GM18951 (cell line): ENCODE measurements around the gene PTK7.
"Not testable (repeated sequence)": the region's sequence is repeated elsewhere in the genome, so short reads cannot be mapped to it uniquely, and the experiment has no call there.

Experiments
- POLR2A ChIP-seq: IDR thresholded peaks from 4 replicates; pipeline ENCODE4 v1.6.1; 2011; ENCODE audit warnings: mild to moderate bottlenecking; ENCODE audit not compliant: insufficient read length, insufficient read depth; ENCODE audit errors: extremely low read depth
- in situ Hi-C: fragments of 300-500 bp; cut with MboI; formaldehyde crosslinking; loops from one replicate; pipeline ENCODE4 v1.12.0; 2022; ENCODE audit warnings: low sequenced_read_pairs, mixed read lengths, inconsistent platforms; ENCODE audit not compliant: unreplicated experiment

The PTK7 gene

GRCh38 chr6:43075670-43076463, at the start of gene PTK7:
PTK7 (plus strand) TSS chr6:43076314; CDS start chr6:43076489, 175 bp downstream.
- TF ChIP-seq POLR2A: no peak
- in situ Hi-C loops: no loop called here

- in situ Hi-C loops: no loop called here
- no peak for TF ChIP-seq POLR2A
Measured at GRCh38 chr6:43026365-43026764, 49.7 kb upstream of the PTK7 start.

- in situ Hi-C loops: no loop called here
- TF ChIP-seq POLR2A: no peak
Measured at GRCh38 chr6:43029120-43029519, 47.0 kb upstream of the PTK7 start.

GRCh38 chr6:43032326-43032725, 43.8 kb upstream of the PTK7 start:
- in situ Hi-C loops: no loop called here
- no peak for TF ChIP-seq POLR2A

- no peak for TF ChIP-seq POLR2A
- in situ Hi-C loops: no loop called here
Measured at GRCh38 chr6:43033496-43034189, 42.5 kb upstream of the PTK7 start.

- TF ChIP-seq POLR2A: no peak
Measured at GRCh38 chr6:43034190-43034525, 42.0 kb upstream of the PTK7 start.

GRCh38 chr6:43035495-43036194, 40.5 kb upstream of the PTK7 start:
- no peak for TF ChIP-seq POLR2A

More at GRCh38 chr6:43034190-43034525, 42.0 kb upstream of the PTK7 start:
- in situ Hi-C loops: no loop called here

GRCh38 chr6:43036712-43037111, 39.4 kb upstream of the PTK7 start:
- no peak for TF ChIP-seq POLR2A
- in situ Hi-C loops: no loop called here

More at GRCh38 chr6:43035495-43036194, 40.5 kb upstream of the PTK7 start:
- in situ Hi-C loops: no loop called here

GRCh38 chr6:43037197-43037596, 38.9 kb upstream of the PTK7 start:
- TF ChIP-seq POLR2A: no peak
- in situ Hi-C loops: no loop called here

- TF ChIP-seq POLR2A: no peak
- in situ Hi-C loops: no loop called here
Measured at GRCh38 chr6:43037706-43038105, 38.4 kb upstream of the PTK7 start.

GRCh38 chr6:43038727-43039126, 37.4 kb upstream of the PTK7 start:
- TF ChIP-seq POLR2A: no peak
- in situ Hi-C loops: no loop called here

GRCh38 chr6:43040542-43041257, 35.4 kb upstream of the PTK7 start:
- in situ Hi-C loops: no loop called here
- TF ChIP-seq POLR2A: no peak

- in situ Hi-C loops: not testable (repeated sequence)
Measured at GRCh38 chr6:43041475-43041874, 34.6 kb upstream of the PTK7 start.

- no peak for TF ChIP-seq POLR2A
- in situ Hi-C loops: no loop called here
Measured at GRCh38 chr6:43043310-43043709, 32.8 kb upstream of the PTK7 start.
